Stimulated activated naive B cell treated with anti-CD40 and anti-IgM and Interleukin-4, amounts not matched to agents 10 μg/mL and 1 μg/mL and 100 μg/mL, for 72 hours (primary cell): ENCODE results near the gene RASGRP2.

Experiments used
- ATAC-seq, 2 donors: fragments of 150-1000 bp; cut with Tn5 transposase; replicated peaks; 2 replicates each; pipeline ENCODE4 v1.10.0; 2021; ENCODE audit warnings: moderate library complexity in 1 of 2
- DNase-seq: peaks from one replicate; pipeline ENCODE4 v3.0.0; 2021
- H3K27ac Mint-ChIP-seq: one replicate; pipeline ENCODE4 v1.8.0; 2022; ENCODE audit warnings: mild to moderate bottlenecking, mixed read lengths
- H3K27me3 Mint-ChIP-seq, 2 donors: one replicate each; pipeline ENCODE4 v1.8.0; 2022; ENCODE audit warnings: mixed read lengths in 2 of 2
- H3K36me3 Mint-ChIP-seq, 2 donors: one replicate each; pipeline ENCODE4 v1.8.0; 2022; ENCODE audit warnings: mixed read lengths in 2 of 2, mild to moderate bottlenecking in 1 of 2
- H3K4me1 Mint-ChIP-seq, 2 donors: one replicate each; pipeline ENCODE4 v1.8.0; 2022; ENCODE audit warnings: mixed read lengths in 2 of 2, mild to moderate bottlenecking in 1 of 2
- H3K4me3 Mint-ChIP-seq, 2 donors: one replicate each; pipeline ENCODE4 v1.8.0; 2022; ENCODE audit warnings: mild to moderate bottlenecking in 2 of 2, mixed read lengths in 2 of 2, moderate library complexity in 1 of 2
- H3K9me3 Mint-ChIP-seq, 2 donors: one replicate each; pipeline ENCODE4 v1.8.0; 2022; ENCODE audit warnings: mixed read lengths in 2 of 2, mild to moderate bottlenecking in 1 of 2

Gene RASGRP2

GRCh38 chr11:64686466-64687170, 57.3 kb downstream of the RASGRP2 start:
- Mint-ChIP-seq H3K4me1 (peaks cover 9 to 25% of the 10 kb centered on the region in 2 donors), H3K27me3 (peaks cover under 1 to 9% of the 10 kb centered on the region in 2 donors), H3K27ac (no peak overlapping the region), H3K9me3 (no peaks in the 10 kb centered on the region), H3K4me3 (no peak overlapping the region), H3K36me3 (no peaks in the 10 kb centered on the region)
- ATAC-seq (no peak), DNase-seq (no peak)

DNA sequence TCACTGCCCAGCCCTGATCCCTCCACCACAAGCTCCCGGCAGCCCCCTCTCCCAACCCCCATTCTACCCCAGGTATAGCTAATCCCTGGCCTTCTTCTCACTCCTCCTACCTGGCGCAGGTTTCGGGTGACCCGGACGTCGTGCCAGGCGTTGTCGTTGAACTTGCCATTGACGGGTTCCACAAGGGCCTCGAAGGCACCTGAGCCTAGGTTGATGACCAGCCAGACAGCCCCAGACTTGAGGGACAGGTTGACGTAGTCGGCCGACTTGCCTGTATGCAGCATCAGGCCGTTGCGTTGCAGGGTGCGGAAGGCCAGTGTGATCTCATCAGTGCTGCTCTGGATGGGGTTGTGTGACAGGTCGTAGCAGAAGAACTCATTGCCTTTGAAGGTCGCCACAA, 58.4 kb downstream of the RASGRP2 start:
- DNase-seq (no peak), ATAC-seq (no peak)
- Mint-ChIP-seq H3K27ac (no peak overlapping the region), H3K4me3 (no peak overlapping the region), H3K36me3 (no peaks in the 10 kb centered on the region), H3K9me3 (no peaks in the 10 kb centered on the region), H3K27me3 (peaks cover 0 to 14% of the 10 kb centered on the region in 2 donors), H3K4me1 (peaks cover 9 to 21% of the 10 kb centered on the region in 2 donors)

DNA sequence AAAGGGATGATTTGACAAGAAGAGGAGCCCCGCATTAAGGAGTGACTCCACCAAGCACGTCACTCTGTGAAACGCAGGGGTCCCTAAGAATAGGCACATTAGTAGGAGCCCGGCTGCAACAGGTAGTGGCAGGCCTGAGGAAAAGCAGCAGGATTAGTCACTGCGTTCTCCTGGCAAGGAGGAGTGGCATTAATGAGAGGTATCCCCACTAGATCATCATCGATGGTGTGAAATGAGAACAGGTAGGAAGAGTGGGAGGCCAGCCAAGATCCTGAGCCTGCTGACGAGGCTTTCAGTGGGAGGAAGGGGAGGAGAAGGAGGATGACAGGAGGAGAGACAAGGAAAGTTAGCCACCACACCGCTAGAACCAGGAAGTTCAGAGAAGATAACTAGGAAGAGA, 59.6 kb downstream of the RASGRP2 start:
- no peaks in the 10 kb centered on the region for H3K36me3 Mint-ChIP-seq
- H3K4me3 Mint-ChIP-seq: no peak overlapping the region
- H3K27ac Mint-ChIP-seq: no peak overlapping the region
- DNase-seq (no peak), ATAC-seq (no peak)
- H3K27me3 Mint-ChIP-seq: peaks cover 7 to 21% of the 10 kb centered on the region in 2 donors
- H3K9me3 Mint-ChIP-seq: no peaks in the 10 kb centered on the region
- peaks cover 9 to 18% of the 10 kb centered on the region in 2 donors for H3K4me1 Mint-ChIP-seq

- Mint-ChIP-seq H3K36me3 (no peaks in the 10 kb centered on the region), H3K27ac (no peak overlapping the region), H3K9me3 (no peaks in the 10 kb centered on the region)
Measured at GRCh38 chr11:64681171-64681570, 62.8 kb downstream of the RASGRP2 start.

GRCh38 chr11:64679846-64680245, 64.1 kb downstream of the RASGRP2 start:
- H3K27ac Mint-ChIP-seq: no peak overlapping the region
- no peak for DNase-seq
- ATAC-seq: no peak
- peaks cover 33 to 55% of the 10 kb centered on the region in 2 donors for H3K27me3 Mint-ChIP-seq
- no peaks in the 10 kb centered on the region for H3K9me3 Mint-ChIP-seq
- H3K4me1 Mint-ChIP-seq: peaks cover 15 to 17% of the 10 kb centered on the region in 2 donors
- no peaks in the 10 kb centered on the region for H3K36me3 Mint-ChIP-seq
- H3K4me3 Mint-ChIP-seq: no peak overlapping the region

More at GRCh38 chr11:64681171-64681570, 62.8 kb downstream of the RASGRP2 start:
- ATAC-seq (no peak), DNase-seq (no peak)
- H3K4me3 Mint-ChIP-seq: no peak overlapping the region
- H3K4me1 Mint-ChIP-seq: peaks cover 3 to 4% of the 10 kb centered on the region in 2 donors
- H3K27me3 Mint-ChIP-seq: peaks cover 26 to 42% of the 10 kb centered on the region in 2 donors

- Mint-ChIP-seq H3K9me3 (no peaks in the 10 kb centered on the region), H3K36me3 (no peaks in the 10 kb centered on the region), H3K4me3 (no peak overlapping the region), H3K27me3 (peaks cover 33 to 53% of the 10 kb centered on the region in 2 donors), H3K4me1 (peaks cover 22 to 29% of the 10 kb centered on the region in 2 donors), H3K27ac (no peak overlapping the region)
- no peak for ATAC-seq
- DNase-seq: no peak
Measured at GRCh38 chr11:64677441-64678023, 66.4 kb downstream of the RASGRP2 start.
